H1 (cell line): Measurements from ENCODE around the gene GRHL3. TPM values are rescaled to one million over a fixed set of nuclear protein-coding genes. Genes with fewer than 3 reads are reported as not detected.

Source experiments
- CHD1 ChIP-seq: IDR thresholded peaks from 2 replicates; pipeline ENCODE4 v1.6.1; 2012; ENCODE audit warnings: low read depth, low read length, improper control_type of control experiment
- EP300 ChIP-seq, 2 experiments: IDR thresholded peaks; 1 replicate in 1 of 2; 2 replicates in 1 of 2; pipeline ENCODE4 v1.6.1; 2011 to 2012; ENCODE audit warnings: low read depth in 2 of 2, low read length in 2 of 2, mild to moderate bottlenecking in 2 of 2, borderline replicate concordance in 1 of 2, inconsistent platforms in 1 of 2, moderate library complexity in 1 of 2
- polyA plus RNA-seq, 7 experiments: library from polyadenylated mRNA; depleted of rRNA in 3 of 7; stranded (reverse) in 5 of 7; unstranded in 2 of 7; fragments of >200 nt in 5 of 7; fragments of 200-250 nt in 2 of 7; gene quantifications; 1 replicate in 5 of 7; 2 replicates in 1 of 7; 4 replicates in 1 of 7; pipeline versions ENCODE4 v1.2.1 to v1.2.3, GENCODE V29; 2011 to 2013; ENCODE audit warnings: missing spikeins in 2 of 7, mixed read lengths in 2 of 7
- total RNA-seq: library from RNA; stranded (reverse); fragmentation: NEBNext Ultra II Directional; extraction: Animal tissue kit (Norgen Biotek cat#: 25700); gene quantifications from 2 replicates; pipeline ENCODE4 v1.2.1, GENCODE V29; 2021

GRHL3 gene
- total and polyA plus RNA-seq, 2 of the 8 experiments (the other 6 are each of a cell fraction or from before 2014, with no cell fraction given): 0.80 to 1.8 TPM

- TF ChIP-seq EP300 (IDR thresholded peaks at IDR 0.05; ENCODE audit: borderline replicate concordance in 1 of 2, low read depth in 2 of 2, low read length in 2 of 2) (no peak), CHD1 (no peak)
These were observed 3.8 kb upstream of the GRHL3 start (continued) for GRCh38 chr1:24315391-24315790.
